ENCODE results near the gene SNAP91. TPM values are rescaled to one million over a fixed set of nuclear protein-coding genes. Genes with fewer than 3 reads are reported as not detected.

SNAP91 gene
- total RNA-seq, 3 donors from 2014 or later (not counting 1 experiment from before 2014, with no cell fraction given): not detected

- Mint-ChIP-seq H3K27ac (no peak overlapping the region), H3K4me3 (no peak overlapping the region), H3K4me1 (no peaks in the 10 kb centered on the region), H3K36me3 (peaks cover 9% of the 10 kb centered on the region), H3K27me3 (ENCODE audit: low read depth in 2 of 2) (no peaks in the 10 kb centered on the region), H3K9me3 (peaks cover 6 to 8% of the 10 kb centered on the region in 2 donors)
- Histone ChIP-seq H3K4me3 (ENCODE audit: low read length) (no peak overlapping the region), H3K27me3 (ENCODE audit: control insufficient read depth, insufficient read depth, low read length) (no peaks in the 10 kb centered on the region), H3K27ac (ENCODE audit: low read length) (no peak overlapping the region), H3K9me3 (ENCODE audit: control insufficient read depth, insufficient read depth, low read length) (no peaks in the 10 kb centered on the region), H3K4me1 (ENCODE audit: control insufficient read depth, insufficient read depth, low read length) (no peaks in the 10 kb centered on the region), H3K36me3 (ENCODE audit: control insufficient read depth, insufficient read depth, low read length) (no peaks in the 10 kb centered on the region)
- TF ChIP-seq CTCF (IDR thresholded peaks at IDR 0.05): no peak
- intact Hi-C loops (cut with micrococcal nuclease): no loop called here
- no peak for ATAC-seq
- 66% methylated on average over 3 of the region's 4 CpGs for WGBS (ENCODE audit: insufficient coverage)
- DNase-seq: no peak
Measured at GRCh38 chr6:83741089-83741488, 32.2 kb upstream of the SNAP91 start.

- Mint-ChIP-seq H3K9me3 (peaks cover 7 to 8% of the 10 kb centered on the region in 2 donors), H3K27me3 (ENCODE audit: low read depth in 2 of 2) (no peaks in the 10 kb centered on the region), H3K27ac (no peak overlapping the region), H3K36me3 (no peaks in the 10 kb centered on the region), H3K4me3 (no peak overlapping the region), H3K4me1 (no peaks in the 10 kb centered on the region)
- Histone ChIP-seq H3K27me3 (ENCODE audit: control insufficient read depth, insufficient read depth, low read length) (no peaks in the 10 kb centered on the region), H3K4me1 (ENCODE audit: control insufficient read depth, insufficient read depth, low read length) (no peaks in the 10 kb centered on the region), H3K9me3 (ENCODE audit: control insufficient read depth, insufficient read depth, low read length) (no peaks in the 10 kb centered on the region), H3K4me3 (ENCODE audit: low read length) (no peak overlapping the region), H3K27ac (ENCODE audit: low read length) (no peak overlapping the region), H3K36me3 (ENCODE audit: control insufficient read depth, insufficient read depth, low read length) (no peaks in the 10 kb centered on the region)
- intact Hi-C loops (cut with micrococcal nuclease): no loop called here
- WGBS (ENCODE audit: insufficient coverage): 36% methylated on average over 1 of the region's 3 CpGs
- ATAC-seq (no peak), DNase-seq (no peak)
- no peak for TF ChIP-seq CTCF (IDR thresholded peaks at IDR 0.05)
Measured at GRCh38 chr6:83735461-83735860, 26.6 kb upstream of the SNAP91 start.

GRCh38 chr6:83729871-83730270 lies 21.0 kb upstream of the SNAP91 start:
- ATAC-seq: no peak
- no peaks in the 10 kb centered on the region for H3K4me1 ChIP-seq (ENCODE audit: control insufficient read depth, insufficient read depth, low read length)

More at GRCh38 chr6:83729871-83730270, 21.0 kb upstream of the SNAP91 start:
- H3K9me3 ChIP-seq (ENCODE audit: control insufficient read depth, insufficient read depth, low read length): no peaks in the 10 kb centered on the region
- DNase-seq: no peak
- peaks cover 4 to 6% of the 10 kb centered on the region in 2 donors for H3K9me3 Mint-ChIP-seq
- 81% methylated on average over 2 of the region's 2 CpGs for WGBS (ENCODE audit: insufficient coverage)
- no peak overlapping the region for H3K27ac Mint-ChIP-seq
- H3K36me3 ChIP-seq (ENCODE audit: control insufficient read depth, insufficient read depth, low read length): no peaks in the 10 kb centered on the region
- H3K4me3 Mint-ChIP-seq: no peak overlapping the region
- no peaks in the 10 kb centered on the region for H3K4me1 Mint-ChIP-seq
- no peak for TF ChIP-seq CTCF (IDR thresholded peaks at IDR 0.05)
- no peak overlapping the region for H3K27ac ChIP-seq (ENCODE audit: low read length)
- intact Hi-C loops (cut with micrococcal nuclease): no loop called here
- no peaks in the 10 kb centered on the region for H3K27me3 ChIP-seq (ENCODE audit: control insufficient read depth, insufficient read depth, low read length)
- H3K4me3 ChIP-seq (ENCODE audit: low read length): no peak overlapping the region
- no peaks in the 10 kb centered on the region for H3K27me3 Mint-ChIP-seq (ENCODE audit: low read depth in 2 of 2)
- no peaks in the 10 kb centered on the region for H3K36me3 Mint-ChIP-seq

Measured in natural killer cell (primary cell).